Mucosa of descending colon (tissue), 3 donors: ENCODE measurements around the gene PAIP1. TPM values are rescaled to one million over a fixed set of nuclear protein-coding genes. Genes with fewer than 3 reads are reported as not detected.
A peak's percentile ranks its signal among the peaks of the same experiment; 100 is the strongest.
"Not testable (repeated sequence)": the region's sequence is repeated elsewhere in the genome, so short reads cannot be mapped to it uniquely, and the experiment has no call there.

ENCODE experiments used
- ATAC-seq: fragments of 200-7000 bp; cut with Tn5 transposase; one replicate; pipeline ENCODE4 v1.9.1; 2020; ENCODE audit warnings: mild to moderate bottlenecking, moderate library complexity
- DNase-seq, 3 donors: peaks; one replicate each; pipeline ENCODE4 v3.0.0-alpha.2; 2020
- H3K36me3 ChIP-seq: fragments of 200-600 bp; one replicate; pipeline ENCODE4 v1.8.0; 2021; ENCODE audit warnings: low read depth, mild to moderate bottlenecking
- H3K4me1 ChIP-seq: fragments of 200-600 bp; one replicate; pipeline ENCODE4 v1.8.0; 2021; ENCODE audit warnings: low read depth, mild to moderate bottlenecking
- H3K4me3 ChIP-seq: fragments of 200-600 bp; one replicate; pipeline ENCODE4 v1.8.0; 2021; ENCODE audit warnings: mild to moderate bottlenecking
- H3K9me3 ChIP-seq: fragments of 200-600 bp; one replicate; pipeline ENCODE4 v1.8.0; 2021; ENCODE audit warnings: mild to moderate bottlenecking
- CTCF ChIP-seq: fragments of 200-600 bp; IDR thresholded peaks from one replicate; pipeline ENCODE4 v1.8.0; 2022; ENCODE audit warnings: antibody characterized with exemption, mild to moderate bottlenecking
- intact Hi-C, 2 donors: fragments of 100-400 bp; cut with DNase I in 1 of 2; cut with micrococcal nuclease in 1 of 2; formaldehyde crosslinking; loops; one replicate each; pipeline versions ENCODE4 v1.11.0 to v1.11.1; 2022; cut with DNase I, micrococcal nuclease
- total RNA-seq, 3 donors: library from RNA; stranded (reverse); fragmentation: NEBNext Ultra II Directional in 2 of 3; extraction: Animal tissue kit (Norgen Biotek cat#: 25700) in 2 of 3; gene quantifications; one replicate each; pipeline versions ENCODE4 v1.2.1 to v1.2.4, GENCODE V29; 2021 to 2023
- donor health status: DM: no; HTN: no; CAD: no; lungs with moderate emphysema.
- donor health status: DM: no; HTN: no; CAD: no.
- donor health status: DM: no; HTN: yes; CAD: no.

PAIP1 gene
- total RNA-seq, 3 donors from 2014 or later: 54.0 to 83.5 (median 57.8) TPM

GRCh38 chr5:43555895-43556606 lies 826 bp downstream of the PAIP1 start:
- Histone ChIP-seq H3K4me1 (peaks cover 22% of the 10 kb centered on the region), H3K36me3 (no peaks in the 10 kb centered on the region)
- intact Hi-C loops: no loop called here

GRCh38 chr5:43554497-43554896 lies 2.4 kb downstream of the PAIP1 start:
- Histone ChIP-seq H3K4me3 (no peak overlapping the region), H3K36me3 (no peaks in the 10 kb centered on the region), H3K9me3 (no peaks in the 10 kb centered on the region), H3K4me1 (peaks cover 22% of the 10 kb centered on the region)
- no peak for TF ChIP-seq CTCF
- DNase-seq (no peak), ATAC-seq (no peak)
- intact Hi-C loops: no loop called here

More at GRCh38 chr5:43555895-43556606, 826 bp downstream of the PAIP1 start:
- DNase-seq: peak; percentile 67 to 80 (median 75)
- ATAC-seq: peak; percentile 59
- Histone ChIP-seq H3K4me3 (peak overlapping the region; percentile 87), H3K9me3 (no peaks in the 10 kb centered on the region)
- TF ChIP-seq CTCF: no peak

- H3K9me3 ChIP-seq: no peaks in the 10 kb centered on the region
- H3K36me3 ChIP-seq: no peaks in the 10 kb centered on the region
- DNase-seq (no peak), ATAC-seq (no peak)
- intact Hi-C loops: no loop called here
- H3K4me1 ChIP-seq: peaks cover 22% of the 10 kb centered on the region
- TF ChIP-seq CTCF: no peak
- H3K4me3 ChIP-seq: no peak overlapping the region
These were observed 3.5 kb downstream of the PAIP1 start for GRCh38 chr5:43553381-43553780.

GRCh38 chr5:43551731-43552130 lies 5.1 kb downstream of the PAIP1 start:
- H3K4me3 ChIP-seq: no peak overlapping the region
- DNase-seq (no peak), ATAC-seq (no peak)
- peaks cover 17% of the 10 kb centered on the region for H3K4me1 ChIP-seq
- intact Hi-C loops: no loop called here
- H3K9me3 ChIP-seq: no peaks in the 10 kb centered on the region
- no peaks in the 10 kb centered on the region for H3K36me3 ChIP-seq
- no peak for TF ChIP-seq CTCF

GRCh38 chr5:43549272-43549671 lies 7.6 kb downstream of the PAIP1 start:
- DNase-seq, H3K4me3 ChIP-seq, H3K9me3 ChIP-seq, intact Hi-C loops, H3K4me1 ChIP-seq, ATAC-seq, H3K36me3 ChIP-seq: not testable (repeated sequence)

- no peaks in the 10 kb centered on the region for H3K4me1 ChIP-seq
- intact Hi-C loops: no loop called here
- no peaks in the 10 kb centered on the region for H3K36me3 ChIP-seq
- no peak for TF ChIP-seq CTCF
- no peak for DNase-seq
- no peak overlapping the region for H3K4me3 ChIP-seq
- H3K9me3 ChIP-seq: no peaks in the 10 kb centered on the region
- ATAC-seq: no peak
These were observed 8.5 kb downstream of the PAIP1 start for GRCh38 chr5:43548358-43548757.
